GM12892 (cell line): ENCODE data around the gene CEMIP.

Source experiments
- POLR2A ChIP-seq: IDR thresholded peaks from 2 replicates; pipeline ENCODE4 v1.6.1; 2011; ENCODE audit warnings: low read depth, low read length, control low read depth
- POLR2AphosphoS5 ChIP-seq: IDR thresholded peaks from 2 replicates; pipeline ENCODE4 v1.6.1; 2011; ENCODE audit warnings: low read depth, low read length, control low read depth

DNA sequence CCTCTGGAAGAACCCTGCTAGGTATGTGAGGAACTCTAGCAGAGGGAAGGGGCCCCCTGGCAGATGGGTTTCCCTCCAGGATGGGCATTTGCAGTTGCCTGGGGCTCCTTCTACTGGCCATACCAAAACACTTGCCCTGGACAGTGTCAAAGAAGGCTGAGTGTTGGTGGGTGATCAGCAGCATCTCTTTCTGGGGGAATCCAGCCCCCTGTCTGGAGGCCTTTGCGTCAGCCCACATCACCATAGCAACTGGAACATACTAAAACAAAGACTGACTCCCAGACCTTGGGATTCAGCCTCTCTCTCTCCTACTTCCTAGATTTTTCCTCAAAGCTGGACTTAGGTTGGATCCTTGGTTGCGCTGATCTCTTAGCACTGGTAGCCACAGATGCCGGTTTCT lies 8.1 kb downstream of the CEMIP start:
- TF ChIP-seq POLR2A (no peak), POLR2AphosphoS5 (no peak)
